NCI-H2107 treated with DMSO at 0.1 percent for 48 hours (cell line): ENCODE data around the gene DCAF8.

Experiments used
- DNase-seq: peaks from one replicate; lab custom pipeline; 2025; ENCODE audit not compliant: unreplicated experiment; lab: John Stamatoyannopoulos, UW

Gene DCAF8

DNA sequence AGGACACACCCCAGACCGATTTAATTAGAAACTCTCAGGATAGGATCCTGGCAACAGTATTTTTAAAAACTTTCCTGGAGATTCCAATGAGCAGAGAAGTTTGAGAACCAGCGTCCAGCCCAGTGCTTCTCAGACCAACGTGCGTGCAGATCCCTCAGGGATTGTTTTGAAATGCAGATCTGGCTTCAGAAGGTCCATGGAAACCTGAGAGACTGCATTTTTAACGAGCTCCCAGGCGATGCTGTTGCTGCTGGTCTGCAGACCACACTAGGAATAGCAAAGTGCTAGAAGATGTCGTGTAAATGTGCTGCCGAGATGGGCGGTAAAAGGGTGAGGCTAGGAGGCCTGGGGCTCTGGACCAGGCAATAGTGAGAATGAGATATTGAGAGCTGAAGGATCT lies 90.4 kb downstream of the DCAF8 start:
- DNase-seq, result no peak

DNA sequence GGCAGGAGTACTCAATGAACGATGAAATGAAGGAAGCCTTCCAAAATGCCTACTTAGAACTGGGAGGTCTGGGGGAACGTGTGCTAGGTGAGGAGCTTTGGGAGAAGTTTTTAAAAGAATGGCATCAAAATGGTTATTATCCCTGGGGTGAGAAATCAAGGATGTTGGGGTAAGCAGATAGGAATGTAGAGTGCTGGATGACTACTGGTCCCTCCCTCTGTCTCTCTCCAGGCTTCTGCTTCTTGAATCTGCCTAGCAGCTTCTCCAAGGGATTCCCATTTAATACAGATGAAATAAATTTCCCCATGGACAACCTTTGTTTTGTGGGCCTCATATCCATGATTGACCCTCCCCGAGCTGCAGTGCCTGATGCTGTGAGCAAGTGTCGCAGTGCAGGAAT lies 91.0 kb downstream of the DCAF8 start:
- no peak for DNase-seq

DNA sequence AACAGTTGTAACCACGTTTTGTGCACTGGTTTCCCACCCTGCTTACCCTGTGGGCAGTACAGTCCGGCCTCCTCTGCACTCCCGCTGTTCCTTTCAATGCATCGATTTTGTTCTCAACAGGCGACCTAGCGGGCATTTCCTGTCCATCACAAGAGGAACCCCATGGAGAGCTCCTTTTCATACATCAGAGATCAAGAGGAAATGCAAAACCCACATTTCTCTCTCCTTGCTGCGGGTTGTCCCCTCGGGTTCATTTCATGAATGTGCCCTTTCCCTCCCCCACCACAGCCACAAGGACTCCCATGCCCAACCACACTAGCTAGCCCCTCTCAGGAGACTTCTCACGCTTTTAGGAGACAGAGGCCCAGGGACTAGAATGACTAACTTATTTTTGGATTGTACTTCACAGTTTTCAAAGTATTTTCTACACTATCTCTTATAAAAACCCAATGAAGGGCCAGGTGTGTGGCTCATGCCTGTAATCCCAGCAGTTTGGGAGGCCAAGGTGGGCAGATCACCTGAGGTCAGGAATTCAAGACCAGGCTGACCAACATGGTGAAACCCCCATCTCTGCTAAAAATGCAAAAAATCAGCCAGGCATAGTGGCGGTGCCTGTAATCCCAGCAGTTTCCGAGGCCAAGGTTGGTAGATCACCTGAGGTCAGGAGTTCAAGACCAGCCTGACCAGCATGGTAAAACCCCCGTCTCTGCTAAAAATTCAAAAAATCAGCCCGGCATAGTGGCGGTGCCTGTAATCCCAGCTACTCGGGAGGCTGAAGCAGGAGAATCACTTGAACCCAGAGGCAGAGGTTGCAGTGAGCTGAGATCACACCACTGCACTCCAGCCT lies 92.6 kb downstream of the DCAF8 start:
- peak; percentile 62 for DNase-seq

DNA sequence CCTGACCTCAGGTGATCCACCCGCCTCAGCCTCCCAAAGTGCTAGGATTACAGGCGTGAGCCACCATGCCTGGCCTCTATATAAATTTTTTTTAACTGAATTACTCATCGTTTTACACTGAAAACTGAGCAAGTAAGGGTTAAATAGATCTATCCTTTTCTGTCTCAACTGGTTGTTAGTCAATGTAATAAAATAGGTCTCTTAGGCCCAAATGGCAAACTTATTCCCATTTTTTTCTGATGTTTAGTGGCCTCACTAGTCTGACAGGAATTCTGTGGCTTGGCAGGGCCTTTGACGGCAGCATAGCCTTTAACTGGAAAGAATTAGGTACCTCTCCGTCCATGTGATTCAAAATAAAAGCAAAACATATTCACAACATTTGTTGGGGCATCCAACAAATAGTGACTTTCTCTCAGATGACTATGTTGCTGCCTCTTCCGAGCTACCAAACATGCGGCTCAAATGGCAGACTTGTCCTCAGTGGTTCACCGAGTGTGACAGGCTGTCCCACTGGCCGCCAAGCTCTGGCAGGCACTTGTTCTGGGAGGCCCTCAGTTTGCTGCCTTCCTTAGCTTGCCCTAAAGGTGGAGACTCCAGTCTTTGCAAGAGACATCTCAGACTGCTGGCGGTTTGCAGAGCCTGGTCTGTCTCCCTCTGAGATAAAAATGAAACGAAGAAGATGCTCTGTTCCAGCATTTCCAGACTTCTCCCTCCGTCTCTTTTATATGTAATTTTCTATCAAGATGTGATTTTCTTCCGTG lies 93.6 kb downstream of the DCAF8 start:
- no peak for DNase-seq

DNA sequence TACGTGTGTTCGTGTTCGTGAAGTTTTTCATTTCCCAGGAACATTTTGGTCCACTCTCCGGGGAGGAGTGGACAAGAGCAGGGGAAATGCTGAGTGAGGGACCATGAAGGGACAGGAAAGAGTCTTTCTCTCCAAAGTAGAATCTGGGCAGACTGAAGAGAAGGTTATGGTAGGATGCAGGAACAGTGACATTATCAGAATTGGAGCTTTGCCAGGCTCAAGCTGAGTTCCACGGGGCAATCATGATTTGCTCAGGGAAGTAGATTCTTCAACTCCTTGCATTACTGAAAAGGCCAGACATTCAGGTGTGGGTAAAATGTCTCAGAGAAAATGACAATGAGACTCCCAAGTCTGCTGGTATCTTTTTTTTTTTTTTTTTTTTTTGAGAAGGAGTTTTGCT lies 94.3 kb downstream of the DCAF8 start:
- DNase-seq, result no peak

DNA sequence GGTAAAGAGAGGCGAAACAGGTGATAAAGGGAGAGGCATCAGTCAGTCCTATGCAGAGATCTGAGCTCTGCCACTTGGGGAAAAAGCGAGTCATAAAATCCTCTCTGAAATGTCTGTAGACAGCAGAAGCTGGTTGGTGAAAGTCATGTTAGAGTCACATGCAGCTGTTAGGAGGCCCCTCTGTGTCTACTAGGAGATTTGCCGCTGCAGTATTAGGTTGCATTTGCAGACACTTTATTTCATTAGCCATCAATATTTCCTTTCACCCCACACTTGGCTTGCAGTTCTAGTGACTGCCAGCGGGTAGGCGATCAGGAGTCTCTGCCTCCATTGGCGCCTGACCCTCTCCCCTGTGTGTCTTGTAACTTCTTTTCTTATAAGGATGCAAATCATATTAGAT lies 94.8 kb downstream of the DCAF8 start:
- peak; percentile 21 for DNase-seq

DNA sequence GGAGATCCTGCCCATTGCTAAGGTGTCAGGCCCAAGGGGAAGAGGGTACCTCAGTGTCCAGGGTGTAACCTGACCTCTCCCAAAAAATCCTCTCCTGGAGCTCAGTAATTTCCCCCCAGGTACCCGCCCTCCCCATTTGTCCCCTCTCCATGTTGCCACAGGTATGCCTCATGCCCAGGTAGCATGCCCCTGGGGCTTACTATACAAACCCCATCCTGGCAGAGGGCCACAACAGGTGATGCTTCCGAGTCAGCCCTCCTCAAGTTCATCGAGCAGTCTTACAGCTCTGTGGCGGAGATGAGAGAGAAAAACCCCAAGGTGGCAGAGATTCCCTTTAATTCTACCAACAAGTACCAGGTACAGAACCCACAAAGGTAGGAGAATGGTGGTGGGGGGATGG lies 95.3 kb downstream of the DCAF8 start:
- DNase-seq, result no peak

DNA sequence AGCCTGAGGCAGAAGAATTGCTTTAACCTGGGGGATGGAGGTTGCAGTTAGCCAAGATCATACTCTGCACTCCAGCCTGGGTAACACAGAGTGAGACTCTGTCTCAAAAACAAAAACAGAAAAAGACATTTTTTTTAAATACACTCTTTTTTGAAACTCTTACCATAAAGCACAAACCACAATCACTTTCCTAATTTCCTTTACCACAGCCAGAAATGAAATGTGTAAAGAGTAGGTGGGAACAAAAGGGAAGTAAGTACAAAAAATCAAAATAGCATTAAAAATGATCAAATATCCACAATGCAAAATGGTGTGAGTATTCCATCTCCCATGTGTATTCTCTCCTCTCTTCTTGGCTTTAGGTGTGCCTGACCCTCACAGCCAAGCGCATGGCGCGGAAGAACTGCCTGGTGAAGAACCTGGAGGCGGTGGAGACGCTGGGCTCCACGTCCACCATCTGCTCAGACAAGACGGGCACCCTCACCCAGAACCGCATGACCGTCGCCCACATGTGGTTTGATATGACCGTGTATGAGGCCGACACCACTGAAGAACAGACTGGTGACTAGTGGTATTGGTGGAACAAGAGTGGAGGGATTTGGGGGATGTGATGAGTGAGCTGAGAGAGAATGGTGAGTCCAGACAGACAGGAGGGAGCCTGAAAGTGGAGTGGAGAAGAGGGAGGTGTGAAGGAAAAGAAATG lies 96.0 kb downstream of the DCAF8 start:
- no peak for DNase-seq
